Activated naive CD8-positive, alpha-beta T cell treated with anti-CD3 and anti-CD28 coated beads for 36 hours (primary cell): ENCODE data around the gene MAST4. TPM values are rescaled to one million over a fixed set of nuclear protein-coding genes. Genes with fewer than 3 reads are reported as not detected.
A peak's percentile ranks its signal among the peaks of the same experiment; 100 is the strongest.

Source experiments
- DNase-seq: peaks from one replicate; pipeline ENCODE4 v3.0.0; 2021
- H3K27ac Mint-ChIP-seq: one replicate; pipeline ENCODE4 v1.8.0; 2022; ENCODE audit warnings: mild to moderate bottlenecking, moderate library complexity, mixed read lengths
- H3K27me3 Mint-ChIP-seq: one replicate; pipeline ENCODE4 v1.8.0; 2022; ENCODE audit warnings: mild to moderate bottlenecking, mixed read lengths
- H3K36me3 Mint-ChIP-seq: one replicate; pipeline ENCODE4 v1.8.0; 2021; ENCODE audit warnings: mild to moderate bottlenecking, mixed read lengths
- H3K4me1 Mint-ChIP-seq: one replicate; pipeline ENCODE4 v1.8.0; 2021; ENCODE audit warnings: mixed read lengths
- H3K4me3 Mint-ChIP-seq: one replicate; pipeline ENCODE4 v1.8.0; 2022; ENCODE audit warnings: mild to moderate bottlenecking, moderate library complexity, mixed read lengths
- H3K9me3 Mint-ChIP-seq: one replicate; pipeline ENCODE4 v1.8.0; 2022; ENCODE audit warnings: mixed read lengths
- total RNA-seq, 2 experiments: library from RNA; stranded (reverse); gene quantifications; one replicate each; pipeline ENCODE4 v1.2.3, GENCODE V29; 2021

MAST4 gene
- total RNA-seq, 2 experiments from 2014 or later: 8.9 to 9.8 TPM

- H3K36me3 Mint-ChIP-seq: no peaks in the 10 kb centered on the region
- no peaks in the 10 kb centered on the region for H3K9me3 Mint-ChIP-seq
- DNase-seq: no peak
- peaks cover 17% of the 10 kb centered on the region for H3K27me3 Mint-ChIP-seq
- no peak overlapping the region for H3K4me3 Mint-ChIP-seq
- H3K4me1 Mint-ChIP-seq: no peaks in the 10 kb centered on the region
- H3K27ac Mint-ChIP-seq: no peak overlapping the region
Observed at GRCh38 chr5:66582499-66583165, 13.6 kb upstream of the MAST4 start.

- H3K36me3 Mint-ChIP-seq: no peaks in the 10 kb centered on the region
- H3K4me1 Mint-ChIP-seq: no peaks in the 10 kb centered on the region
- no peak overlapping the region for H3K4me3 Mint-ChIP-seq
- H3K27me3 Mint-ChIP-seq: peaks cover 15% of the 10 kb centered on the region
- H3K9me3 Mint-ChIP-seq: no peaks in the 10 kb centered on the region
- no peak overlapping the region for H3K27ac Mint-ChIP-seq
- DNase-seq: no peak
Observed at GRCh38 chr5:66585291-66585690, 10.9 kb upstream of the MAST4 start.

- H3K27ac Mint-ChIP-seq: no peak overlapping the region
- H3K4me1 Mint-ChIP-seq: no peaks in the 10 kb centered on the region
- H3K9me3 Mint-ChIP-seq: no peaks in the 10 kb centered on the region
- peaks cover 21% of the 10 kb centered on the region for H3K27me3 Mint-ChIP-seq
- no peak overlapping the region for H3K4me3 Mint-ChIP-seq
- DNase-seq: no peak
- H3K36me3 Mint-ChIP-seq: no peaks in the 10 kb centered on the region
Observed at GRCh38 chr5:66587771-66588170, 8.4 kb upstream of the MAST4 start.

GRCh38 chr5:66596636-66597182, 516 bp downstream of the MAST4 start:
- DNase-seq: peak; percentile 17
- no peaks in the 10 kb centered on the region for H3K9me3 Mint-ChIP-seq
- peaks cover 15% of the 10 kb centered on the region for H3K4me1 Mint-ChIP-seq
- H3K36me3 Mint-ChIP-seq: no peaks in the 10 kb centered on the region
- H3K27ac Mint-ChIP-seq: no peak overlapping the region
- H3K4me3 Mint-ChIP-seq: peak overlapping the region; percentile 73
- H3K27me3 Mint-ChIP-seq: peaks cover 82% of the 10 kb centered on the region

GRCh38 chr5:66597183-66597757, 1.1 kb downstream of the MAST4 start:
- peaks cover 81% of the 10 kb centered on the region for H3K27me3 Mint-ChIP-seq
- peak overlapping the region; percentile 64 for H3K4me3 Mint-ChIP-seq
- H3K27ac Mint-ChIP-seq: no peak overlapping the region
- H3K36me3 Mint-ChIP-seq: no peaks in the 10 kb centered on the region
- no peaks in the 10 kb centered on the region for H3K9me3 Mint-ChIP-seq
- peaks cover 15% of the 10 kb centered on the region for H3K4me1 Mint-ChIP-seq
- DNase-seq: no peak

- Mint-ChIP-seq H3K4me1 (peaks cover 3% of the 10 kb centered on the region), H3K27me3 (peaks cover 48% of the 10 kb centered on the region), H3K36me3 (no peaks in the 10 kb centered on the region), H3K4me3 (no peak overlapping the region), H3K27ac (no peak overlapping the region), H3K9me3 (no peaks in the 10 kb centered on the region)
- DNase-seq: no peak
Observed at GRCh38 chr5:66602621-66603020, 6.4 kb downstream of the MAST4 start.

GRCh38 chr5:66603164-66603563, 7.0 kb downstream of the MAST4 start:
- Mint-ChIP-seq H3K4me1 (no peaks in the 10 kb centered on the region), H3K36me3 (no peaks in the 10 kb centered on the region), H3K4me3 (no peak overlapping the region), H3K27ac (no peak overlapping the region), H3K27me3 (peaks cover 43% of the 10 kb centered on the region), H3K9me3 (no peaks in the 10 kb centered on the region)
- DNase-seq: no peak

GRCh38 chr5:66603881-66604280, 7.7 kb downstream of the MAST4 start:
- Mint-ChIP-seq H3K36me3 (no peaks in the 10 kb centered on the region), H3K4me3 (no peak overlapping the region), H3K27ac (no peak overlapping the region), H3K4me1 (no peaks in the 10 kb centered on the region), H3K9me3 (no peaks in the 10 kb centered on the region), H3K27me3 (peaks cover 36% of the 10 kb centered on the region)
- DNase-seq: no peak

- no peaks in the 10 kb centered on the region for H3K9me3 Mint-ChIP-seq
- no peak overlapping the region for H3K27ac Mint-ChIP-seq
- H3K36me3 Mint-ChIP-seq: no peaks in the 10 kb centered on the region
- no peaks in the 10 kb centered on the region for H3K4me1 Mint-ChIP-seq
- H3K27me3 Mint-ChIP-seq: peaks cover 15% of the 10 kb centered on the region
- H3K4me3 Mint-ChIP-seq: no peak overlapping the region
- DNase-seq: no peak
Observed at GRCh38 chr5:66606713-66607112, 10.5 kb downstream of the MAST4 start.

GRCh38 chr5:66608501-66608900, 12.3 kb downstream of the MAST4 start:
- no peak overlapping the region for H3K27ac Mint-ChIP-seq
- no peaks in the 10 kb centered on the region for H3K9me3 Mint-ChIP-seq
- no peak overlapping the region for H3K4me3 Mint-ChIP-seq
- no peaks in the 10 kb centered on the region for H3K4me1 Mint-ChIP-seq
- peaks cover 7% of the 10 kb centered on the region for H3K27me3 Mint-ChIP-seq
- DNase-seq: no peak
- H3K36me3 Mint-ChIP-seq: no peaks in the 10 kb centered on the region

GRCh38 chr5:66609615-66610014, 13.4 kb downstream of the MAST4 start:
- Mint-ChIP-seq H3K9me3 (no peaks in the 10 kb centered on the region), H3K4me3 (no peak overlapping the region)
- no peak for DNase-seq

GRCh38 chr5:66612226-66612625, 16.0 kb downstream of the MAST4 start:
- Mint-ChIP-seq H3K36me3 (no peaks in the 10 kb centered on the region), H3K4me3 (no peak overlapping the region), H3K27ac (no peak overlapping the region), H3K4me1 (peaks cover 8% of the 10 kb centered on the region), H3K9me3 (no peaks in the 10 kb centered on the region), H3K27me3 (peaks cover 15% of the 10 kb centered on the region)
- DNase-seq: no peak

More at GRCh38 chr5:66609615-66610014, 13.4 kb downstream of the MAST4 start:
- no peaks in the 10 kb centered on the region for H3K4me1 Mint-ChIP-seq
- peaks cover 9% of the 10 kb centered on the region for H3K27me3 Mint-ChIP-seq
- no peak overlapping the region for H3K27ac Mint-ChIP-seq
- H3K36me3 Mint-ChIP-seq: no peaks in the 10 kb centered on the region

GRCh38 chr5:66615136-66615535, 18.9 kb downstream of the MAST4 start:
- H3K27ac Mint-ChIP-seq: no peak overlapping the region
- no peak overlapping the region for H3K4me3 Mint-ChIP-seq
- DNase-seq: no peak
- H3K4me1 Mint-ChIP-seq: peaks cover 15% of the 10 kb centered on the region
- no peaks in the 10 kb centered on the region for H3K36me3 Mint-ChIP-seq
- no peaks in the 10 kb centered on the region for H3K9me3 Mint-ChIP-seq
- peaks cover 24% of the 10 kb centered on the region for H3K27me3 Mint-ChIP-seq

GRCh38 chr5:66615894-66616293, 19.7 kb downstream of the MAST4 start:
- Mint-ChIP-seq H3K4me3 (no peak overlapping the region), H3K36me3 (no peaks in the 10 kb centered on the region), H3K27me3 (peaks cover 28% of the 10 kb centered on the region), H3K4me1 (peaks cover 17% of the 10 kb centered on the region), H3K9me3 (no peaks in the 10 kb centered on the region), H3K27ac (no peak overlapping the region)
- DNase-seq: no peak

- H3K9me3 Mint-ChIP-seq: no peaks in the 10 kb centered on the region
- no peak overlapping the region for H3K4me3 Mint-ChIP-seq
- H3K27ac Mint-ChIP-seq: no peak overlapping the region
- H3K27me3 Mint-ChIP-seq: peaks cover 32% of the 10 kb centered on the region
- peaks cover 17% of the 10 kb centered on the region for H3K4me1 Mint-ChIP-seq
- no peaks in the 10 kb centered on the region for H3K36me3 Mint-ChIP-seq
- DNase-seq: no peak
Observed at GRCh38 chr5:66616520-66617225, 20.5 kb downstream of the MAST4 start.
